Keratinocyte (primary cell): ENCODE results near the gene AKAIN1. TPM values are rescaled to one million over a fixed set of nuclear protein-coding genes. Genes with fewer than 3 reads are reported as not detected.

Source experiments
- DNase-seq: peaks from one replicate; pipeline ENCODE4 v3.0.0-alpha.2; 2011; ENCODE audit warnings: low read depth, missing footprints, low spot score
- FAIRE-seq: peaks from 2 replicates; lab custom pipeline; 2011; peaks lifted over from hg19 to GRCh38; lab: Jason Lieb, UNC
- H2AFZ ChIP-seq: 2 replicates; pipeline ENCODE4 v1.6.0; 2012; ENCODE audit warnings: low read length, control low read depth, inconsistent platforms; ENCODE audit not compliant: control insufficient read depth
- H3K27ac ChIP-seq: 2 replicates; pipeline ENCODE4 v1.5.1; 2011; ENCODE audit warnings: low read length; ENCODE audit not compliant: control insufficient read depth, insufficient read depth
- H3K27me3 ChIP-seq: 3 replicates; pipeline ENCODE4 v1.6.0; 2011; ENCODE audit warnings: low read length; ENCODE audit not compliant: control insufficient read depth, insufficient read depth; ENCODE audit errors: extremely low read depth
- H3K36me3 ChIP-seq, 2 experiments: 2 replicates in 1 of 2; 3 replicates in 1 of 2; pipeline ENCODE4 v1.5.1; 2011; ENCODE audit warnings: low read length in 2 of 2, mild to moderate bottlenecking in 1 of 2; ENCODE audit not compliant: control insufficient read depth in 2 of 2, insufficient read depth in 2 of 2; ENCODE audit errors: extremely low read depth in 1 of 2
- H3K4me1 ChIP-seq: 3 replicates; pipeline ENCODE4 v1.5.1; 2011; ENCODE audit warnings: low read length; ENCODE audit not compliant: control insufficient read depth, insufficient read depth; ENCODE audit errors: extremely low read depth
- H3K4me2 ChIP-seq: 3 replicates; pipeline ENCODE4 v1.6.0; 2011; ENCODE audit warnings: low read depth, low read length; ENCODE audit not compliant: control insufficient read depth, insufficient read depth; ENCODE audit errors: extremely low read depth
- H3K4me3 ChIP-seq, 3 experiments: fragments of 200-600 bp in 1 of 3; sonication (generic) in 1 of 3; 2 replicates in 2 of 3; 3 replicates in 1 of 3; pipeline ENCODE4 v1.5.1; 2011 to 2016; ENCODE audit warnings: low read length in 3 of 3, mild to moderate bottlenecking in 3 of 3, control low read depth in 2 of 3, inconsistent platforms in 1 of 3, low read depth in 1 of 3, mixed read lengths in 1 of 3, mixed run types in 1 of 3, moderate library complexity in 1 of 3; ENCODE audit not compliant: control insufficient read depth in 2 of 3, insufficient read depth in 2 of 3; ENCODE audit errors: extremely low read depth in 1 of 3
- H3K79me2 ChIP-seq: 2 replicates; pipeline ENCODE4 v1.6.0; 2012; ENCODE audit warnings: low read length; ENCODE audit not compliant: control insufficient read depth, insufficient read depth
- H3K9ac ChIP-seq: 3 replicates; pipeline ENCODE4 v1.6.0; 2011; ENCODE audit warnings: low read length; ENCODE audit not compliant: control insufficient read depth, insufficient read depth; ENCODE audit errors: extremely low read depth
- H3K9me1 ChIP-seq: 3 replicates; pipeline ENCODE4 v1.6.0; 2011; ENCODE audit warnings: low read length; ENCODE audit not compliant: control insufficient read depth, insufficient read depth; ENCODE audit errors: extremely low read depth
- H3K9me3 ChIP-seq: 2 replicates; pipeline ENCODE4 v1.5.1; 2012; ENCODE audit warnings: low read depth, low read length; ENCODE audit not compliant: control insufficient read depth
- H4K20me1 ChIP-seq: 3 replicates; pipeline ENCODE4 v1.6.0; 2011; ENCODE audit warnings: low read length; ENCODE audit not compliant: control insufficient read depth, insufficient read depth; ENCODE audit errors: extremely low read depth
- EZH2 ChIP-seq: IDR thresholded peaks from one replicate; pipeline ENCODE4 v1.6.1; 2012; ENCODE audit warnings: inconsistent platforms, mild to moderate bottlenecking, low read length, moderate library complexity
- dilution Hi-C: fragments of 300-500 bp; cut with MboI; formaldehyde crosslinking; loops from one replicate; pipeline ENCODE4 v1.7.0; 2020; ENCODE audit warnings: low sequenced_read_pairs; ENCODE audit not compliant: extremely low pct_ligation_motif_present
- polyA plus RNA-seq, 5 experiments: library from polyadenylated mRNA; depleted of rRNA in 3 of 5; stranded (reverse) in 3 of 5; stranded (forward) in 1 of 5; unstranded in 1 of 5; fragments of >200 nt; gene quantifications; 1 replicate in 1 of 5; 2 replicates in 3 of 5; 3 replicates in 1 of 5; pipeline versions ENCODE4 v1.2.1 to v1.2.3, GENCODE V29; 2011 to 2012; ENCODE audit warnings: missing spikeins in 2 of 5, low read depth in 1 of 5, low replicate concordance in 1 of 5
- TF ChIP-seq, protein P1 (sequence below), 3 experiments: IDR thresholded peaks in 1 of 3; conservative IDR thresholded peaks in 1 of 3; optimal IDR thresholded peaks in 1 of 3; 2 replicates in 2 of 3; 3 replicates in 1 of 3; pipeline versions ENCODE3 to v1.5.1; 2011; ENCODE audit warnings: low read length in 3 of 3, mild to moderate bottlenecking in 3 of 3, moderate library complexity in 2 of 3, control low read depth in 1 of 3, inconsistent platforms in 1 of 3; ENCODE audit not compliant: insufficient read depth in 2 of 3; ENCODE audit errors: extremely low read depth in 1 of 3

Gene AKAIN1
- polyA plus RNA-seq, 1 donor (not counting 4 experiments of a cell fraction or from before 2014, with no cell fraction given) = not detected

DNA sequence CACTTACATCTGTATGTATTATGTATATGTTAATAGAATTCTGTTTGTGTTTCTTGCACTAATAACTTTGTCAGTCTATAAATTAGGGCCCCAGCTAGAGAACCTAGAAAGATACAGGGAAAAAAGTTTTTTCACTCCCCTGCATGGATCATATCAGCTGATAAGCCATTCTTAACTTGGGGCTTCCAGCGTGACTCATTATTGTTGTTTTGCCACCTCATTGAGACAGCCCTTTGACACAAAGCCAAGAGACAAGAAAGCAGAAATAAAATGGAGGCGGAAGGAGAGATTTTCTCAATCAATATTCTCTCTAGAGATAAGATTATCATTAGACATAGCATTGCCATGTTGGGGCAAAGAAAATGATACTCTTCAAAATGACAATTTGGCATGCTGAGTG is 93.4 kb downstream of the AKAIN1 start:
- no peaks in the 10 kb centered on the region for H3K36me3 ChIP-seq
- H3K27me3 ChIP-seq = no peaks in the 10 kb centered on the region
- H3K4me2 ChIP-seq = no peak overlapping the region
- H3K4me3 ChIP-seq = no peak overlapping the region
- no peak overlapping the region for H3K9ac ChIP-seq
- no peak overlapping the region for H2AFZ ChIP-seq
- dilution Hi-C loops = no loop called here
- DNase-seq = no peak
- H3K9me1 ChIP-seq = no peaks in the 10 kb centered on the region
- FAIRE-seq = no peak
- H3K4me1 ChIP-seq = no peaks in the 10 kb centered on the region
- no peak for TF ChIP-seq EZH2
- TF ChIP-seq, protein P1, sequence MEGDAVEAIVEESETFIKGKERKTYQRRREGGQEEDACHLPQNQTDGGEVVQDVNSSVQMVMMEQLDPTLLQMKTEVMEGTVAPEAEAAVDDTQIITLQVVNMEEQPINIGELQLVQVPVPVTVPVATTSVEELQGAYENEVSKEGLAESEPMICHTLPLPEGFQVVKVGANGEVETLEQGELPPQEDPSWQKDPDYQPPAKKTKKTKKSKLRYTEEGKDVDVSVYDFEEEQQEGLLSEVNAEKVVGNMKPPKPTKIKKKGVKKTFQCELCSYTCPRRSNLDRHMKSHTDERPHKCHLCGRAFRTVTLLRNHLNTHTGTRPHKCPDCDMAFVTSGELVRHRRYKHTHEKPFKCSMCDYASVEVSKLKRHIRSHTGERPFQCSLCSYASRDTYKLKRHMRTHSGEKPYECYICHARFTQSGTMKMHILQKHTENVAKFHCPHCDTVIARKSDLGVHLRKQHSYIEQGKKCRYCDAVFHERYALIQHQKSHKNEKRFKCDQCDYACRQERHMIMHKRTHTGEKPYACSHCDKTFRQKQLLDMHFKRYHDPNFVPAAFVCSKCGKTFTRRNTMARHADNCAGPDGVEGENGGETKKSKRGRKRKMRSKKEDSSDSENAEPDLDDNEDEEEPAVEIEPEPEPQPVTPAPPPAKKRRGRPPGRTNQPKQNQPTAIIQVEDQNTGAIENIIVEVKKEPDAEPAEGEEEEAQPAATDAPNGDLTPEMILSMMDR (optimal IDR thresholded peaks at IDR 0.05 in 1 of 3, IDR thresholded peaks at IDR 0.05 in 1 of 3, conservative IDR thresholded peaks at IDR 0.05 in 1 of 3; ENCODE audit: extremely low read depth in 1 of 3, insufficient read depth in 2 of 3, low read length in 3 of 3) = no peak
- H3K79me2 ChIP-seq = no peaks in the 10 kb centered on the region
- H4K20me1 ChIP-seq = no peaks in the 10 kb centered on the region
- no peak overlapping the region for H3K27ac ChIP-seq
- H3K9me3 ChIP-seq = no peaks in the 10 kb centered on the region

DNA sequence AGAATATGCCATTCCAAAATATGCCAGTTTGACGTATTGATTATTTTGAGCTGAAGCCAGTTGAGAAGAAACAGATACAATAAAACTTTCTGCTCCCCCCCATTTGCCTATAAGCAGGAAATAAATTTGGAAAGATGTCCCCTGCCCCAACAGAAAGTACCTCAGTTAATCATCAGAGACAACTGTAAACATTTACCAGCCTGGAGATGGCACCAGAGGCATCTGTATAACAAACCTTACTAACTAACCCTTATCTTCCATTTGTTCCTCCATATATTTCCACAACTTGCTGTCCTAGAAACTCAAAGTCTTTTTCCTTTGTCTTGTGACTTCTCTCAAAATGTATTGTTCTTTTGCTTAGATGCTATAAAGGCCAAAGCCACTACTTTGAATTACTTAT is 93.8 kb downstream of the AKAIN1 start:
- TF ChIP-seq EZH2 = no peak
- TF ChIP-seq, protein P1 (optimal IDR thresholded peaks at IDR 0.05 in 1 of 3, IDR thresholded peaks at IDR 0.05 in 1 of 3, conservative IDR thresholded peaks at IDR 0.05 in 1 of 3; ENCODE audit: extremely low read depth in 1 of 3, insufficient read depth in 2 of 3, low read length in 3 of 3) = no peak
- no peak for FAIRE-seq
- Histone ChIP-seq H3K4me2 (no peak overlapping the region), H3K79me2 (no peaks in the 10 kb centered on the region), H3K27me3 (no peaks in the 10 kb centered on the region), H4K20me1 (no peaks in the 10 kb centered on the region), H3K9ac (no peak overlapping the region), H3K27ac (no peak overlapping the region), H3K4me3 (no peak overlapping the region), H3K9me3 (no peaks in the 10 kb centered on the region), H3K9me1 (no peaks in the 10 kb centered on the region), H2AFZ (no peak overlapping the region), H3K36me3 (no peaks in the 10 kb centered on the region), H3K4me1 (no peaks in the 10 kb centered on the region)
- dilution Hi-C loops = no loop called here
- no peak for DNase-seq
